ENCODE data around the gene CELA2B. TPM values are rescaled to one million over a fixed set of nuclear protein-coding genes. Genes with fewer than 3 reads are reported as not detected.

Gene CELA2B
- total and polyA plus RNA-seq, 9 of the 15 experiments (the other 6 are each of a cell fraction or from before 2014, with no cell fraction given): 0.25 to 2.1 (median 0.38) TPM; not detected in 5

DNA sequence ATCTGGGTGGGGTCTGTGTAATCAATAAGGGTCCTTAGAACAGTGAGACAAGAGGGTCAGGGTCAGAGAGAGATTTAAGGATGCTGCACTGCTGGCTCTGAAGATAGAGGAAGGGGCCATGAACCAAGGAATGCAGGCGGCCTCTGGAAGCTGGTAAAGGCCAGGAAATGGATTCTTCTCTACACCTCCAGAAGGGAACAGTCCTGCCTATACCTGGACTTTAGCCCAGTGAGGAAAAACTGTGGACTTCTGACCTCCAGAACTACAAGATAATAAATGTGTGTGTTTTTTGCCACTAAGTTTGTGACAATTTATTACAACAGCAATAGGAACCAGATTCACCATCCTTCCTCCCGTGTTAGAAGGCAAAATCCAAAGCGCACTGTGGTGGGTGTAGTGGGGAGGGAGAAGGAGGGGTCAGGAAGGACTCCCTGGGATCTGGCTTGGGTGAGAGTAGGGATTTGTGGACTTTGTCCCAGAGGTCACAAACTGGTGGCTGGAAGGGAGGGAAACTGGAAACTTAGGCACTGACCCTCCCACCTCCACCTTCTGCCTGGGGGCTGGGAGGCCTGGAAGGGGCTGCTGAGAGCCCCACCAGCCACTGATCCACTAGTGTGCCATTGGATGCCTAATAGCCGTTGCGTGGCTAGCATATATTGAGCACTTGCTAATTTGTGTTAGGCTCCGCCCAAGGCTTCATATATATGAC lies 24.7 kb upstream of the CELA2B start:
- DNase-seq (ENCODE audit: extremely low read depth in 1 of 4, low spot score in 3 of 4) (no peak), ATAC-seq (no peak), FAIRE-seq (no peak)
- intact Hi-C loops (cut with micrococcal nuclease): no loop called here
- no peaks in the 10 kb centered on the region for H3K27me3 ChIP-seq (ENCODE audit: control insufficient read depth in 2 of 2, insufficient read depth in 2 of 2, low read length in 2 of 2)
- H3K9ac ChIP-seq (ENCODE audit: insufficient read depth in 1 of 2, low read depth in 2 of 2, low read length in 2 of 2): no peak overlapping the region
- H3K9me3 ChIP-seq (replicated peaks; ENCODE audit: control insufficient read depth, insufficient read depth, low read depth, low read length): no peaks in the 10 kb centered on the region
- TF ChIP-seq, protein P1, sequence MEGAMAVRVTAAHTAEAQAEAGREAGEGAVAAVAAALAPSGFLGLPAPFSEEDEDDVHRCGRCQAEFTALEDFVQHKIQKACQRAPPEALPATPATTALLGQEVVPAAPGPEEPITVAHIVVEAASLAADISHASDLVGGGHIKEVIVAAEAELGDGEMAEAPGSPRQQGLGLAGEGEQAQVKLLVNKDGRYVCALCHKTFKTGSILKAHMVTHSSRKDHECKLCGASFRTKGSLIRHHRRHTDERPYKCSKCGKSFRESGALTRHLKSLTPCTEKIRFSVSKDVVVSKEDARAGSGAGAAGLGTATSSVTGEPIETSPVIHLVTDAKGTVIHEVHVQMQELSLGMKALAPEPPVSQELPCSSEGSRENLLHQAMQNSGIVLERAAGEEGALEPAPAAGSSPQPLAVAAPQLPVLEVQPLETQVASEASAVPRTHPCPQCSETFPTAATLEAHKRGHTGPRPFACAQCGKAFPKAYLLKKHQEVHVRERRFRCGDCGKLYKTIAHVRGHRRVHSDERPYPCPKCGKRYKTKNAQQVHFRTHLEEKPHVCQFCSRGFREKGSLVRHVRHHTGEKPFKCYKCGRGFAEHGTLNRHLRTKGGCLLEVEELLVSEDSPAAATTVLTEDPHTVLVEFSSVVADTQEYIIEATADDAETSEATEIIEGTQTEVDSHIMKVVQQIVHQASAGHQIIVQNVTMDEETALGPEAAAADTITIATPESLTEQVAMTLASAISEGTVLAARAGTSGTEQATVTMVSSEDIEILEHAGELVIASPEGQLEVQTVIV (CRISPR knock-in tag; IDR thresholded peaks at IDR 0.05; ENCODE audit: borderline replicate concordance): no peak
- TF ChIP-seq ZNF175 (CRISPR knock-in tag; IDR thresholded peaks at IDR 0.05; ENCODE audit: low read depth) (no peak), RBM25 (IDR thresholded peaks at IDR 0.05; ENCODE audit: low read depth, low read length, severe bottlenecking) (peak; percentile 72)
- no peak overlapping the region for H3K4me2 ChIP-seq (ENCODE audit: insufficient read depth, low read length)
- H3K79me2 ChIP-seq (ENCODE audit: control insufficient read depth, insufficient read depth, low read length): no peaks in the 10 kb centered on the region
- in situ Hi-C loops (cut with MboI): no loop called here
- no peaks in the 10 kb centered on the region for H4K20me1 ChIP-seq (replicated peaks; ENCODE audit: control insufficient read depth, insufficient read depth, low read length)
- no peak overlapping the region for H3K27ac ChIP-seq (ENCODE audit: extremely low read depth, low read depth, low read length)
- H2AFZ ChIP-seq (ENCODE audit: low read depth, low read length): no peak overlapping the region
- H3K36me3 ChIP-seq (ENCODE audit: control insufficient read depth, insufficient read depth, low read length): no peaks in the 10 kb centered on the region
- WGBS (ENCODE audit: insufficient coverage, low coverage, missing lambda C conversion rate): 36% methylated on average over 6 of the region's 6 CpGs
- H3K4me1 ChIP-seq (replicated peaks in 1 of 2; ENCODE audit: control insufficient read depth in 2 of 2, insufficient read depth in 2 of 2, low read length in 2 of 2): peaks cover under 1 to 2% of the 10 kb centered on the region in 2 experiments; a peak in 3 of 5 replicates
- H3K4me3 ChIP-seq: no peak overlapping the region
- BruUV-seq (replicated peaks): no TSS peak
- ChIA-PET CTCF (ENCODE audit: low intra/inter-chr PET ratio) (no interaction called here), POLR2A (interaction anchor here (0.7 kb wide), 1 partner anchor 347 kb away, joined by 3 read pairs; no protein-coding TSS in a partner anchor)
- H3K9me1 ChIP-seq (ENCODE audit: control insufficient read depth, insufficient read depth, low read length): no peaks in the 10 kb centered on the region
